GM18520 (cell line): ENCODE data around the gene PLD6.
"Not testable (repeated sequence)": the region's sequence is repeated elsewhere in the genome, so short reads cannot be mapped to it uniquely, and the experiment has no call there.

ENCODE experiments used
- ATAC-seq: cut with Tn5 transposase; IDR thresholded peaks from one replicate; pipeline ENCODE4 v1.9.1; 2021; ENCODE audit not compliant: unreplicated experiment

PLD6 gene

DNA sequence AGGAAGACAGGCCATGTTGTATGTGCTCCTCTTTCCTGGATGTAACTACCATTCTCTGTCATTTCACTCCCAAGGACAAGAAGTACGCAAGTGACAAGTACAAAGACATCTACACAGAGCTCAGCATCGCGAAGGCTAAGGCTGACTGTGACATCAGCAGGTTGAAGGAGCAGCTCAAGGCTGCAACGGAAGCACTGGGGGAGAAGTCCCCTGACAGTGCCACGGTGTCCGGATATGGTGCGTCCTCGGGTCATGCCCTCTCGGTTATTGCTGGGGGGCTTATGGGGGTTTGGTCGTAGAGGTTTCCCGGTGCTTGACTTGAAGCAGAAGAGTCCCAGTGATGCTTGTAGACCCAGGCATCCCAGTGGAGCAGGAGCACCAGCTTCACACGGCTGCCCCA is 29.0 kb downstream of the PLD6 start:
- no peak for ATAC-seq

DNA sequence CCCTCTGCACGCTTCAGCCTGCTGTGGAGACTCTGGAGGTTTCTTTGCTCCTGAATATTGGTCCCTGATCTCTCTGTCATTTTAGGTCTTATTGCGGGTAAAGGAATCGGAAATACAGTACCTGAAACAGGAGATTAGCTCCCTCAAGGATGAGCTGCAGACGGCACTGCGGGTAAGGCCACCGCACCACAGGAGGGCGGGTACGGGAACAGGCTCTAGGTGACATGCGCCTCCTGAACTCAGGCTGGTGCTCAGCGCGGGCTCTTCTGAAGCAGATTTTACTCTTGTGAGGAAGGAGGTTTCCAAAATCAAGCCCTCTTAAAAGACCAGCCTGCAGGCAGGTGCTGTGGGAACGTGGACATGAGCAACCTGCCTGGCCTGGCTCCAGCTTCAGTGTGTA is 29.8 kb downstream of the PLD6 start:
- ATAC-seq: no peak

DNA sequence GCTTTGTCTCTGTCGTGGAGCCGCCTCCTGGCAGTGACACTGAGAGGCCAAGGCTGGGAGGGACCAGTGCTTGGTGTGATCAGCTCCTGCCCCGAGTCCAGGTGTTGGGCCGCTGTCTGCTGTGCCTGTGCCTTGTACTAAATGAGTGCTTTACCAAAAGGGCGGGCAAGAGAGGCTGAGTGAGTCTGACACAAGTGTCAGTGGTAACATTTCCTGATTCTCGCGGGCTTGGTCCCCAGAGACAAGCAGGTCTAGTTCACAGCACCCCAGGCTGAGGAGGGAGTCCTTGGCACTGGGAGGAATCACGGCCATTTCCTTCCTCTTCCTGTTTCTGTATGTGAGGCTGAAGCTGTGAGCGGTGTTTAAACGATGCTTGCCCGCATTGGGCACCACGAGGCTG is 30.2 kb downstream of the PLD6 start:
- ATAC-seq: no peak

DNA sequence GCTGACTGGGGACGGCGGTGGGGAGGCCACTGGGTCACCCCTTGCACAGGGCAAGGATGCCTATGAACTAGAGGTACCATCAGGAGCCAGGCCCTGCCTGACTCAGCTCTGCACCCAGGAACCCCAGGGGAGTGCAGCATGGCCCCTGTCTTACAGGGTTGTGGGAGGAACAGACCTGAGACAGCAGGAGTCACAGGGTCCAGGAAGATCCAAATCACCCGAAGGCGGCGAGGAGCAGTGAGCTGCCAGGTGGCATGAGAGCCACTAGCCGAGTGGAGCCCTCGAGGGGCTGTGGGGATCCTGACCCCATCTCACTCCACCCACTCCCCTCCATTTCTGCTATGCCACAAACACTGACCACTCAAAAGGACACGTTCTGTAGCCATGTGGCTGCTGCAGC is 30.8 kb downstream of the PLD6 start:
- ATAC-seq: no peak

DNA sequence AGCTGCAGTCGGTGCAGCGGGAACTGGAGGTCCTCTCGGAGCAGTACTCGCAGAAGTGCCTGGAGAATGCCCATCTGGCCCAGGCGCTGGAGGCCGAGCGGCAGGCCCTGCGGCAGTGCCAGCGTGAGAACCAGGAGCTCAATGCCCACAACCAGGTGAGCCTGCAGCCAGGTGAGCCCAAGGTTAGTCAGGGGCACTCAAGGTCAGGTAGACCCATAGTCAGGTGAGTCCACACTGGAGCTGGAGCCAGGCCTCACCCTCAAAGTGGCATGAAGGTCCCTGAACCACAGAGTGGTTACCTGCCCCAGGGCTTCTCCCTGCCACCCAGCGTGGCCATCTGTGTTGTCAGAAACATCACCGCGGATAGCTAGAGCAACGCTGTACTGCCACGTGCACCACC is 32.2 kb downstream of the PLD6 start:
- no peak for ATAC-seq

DNA sequence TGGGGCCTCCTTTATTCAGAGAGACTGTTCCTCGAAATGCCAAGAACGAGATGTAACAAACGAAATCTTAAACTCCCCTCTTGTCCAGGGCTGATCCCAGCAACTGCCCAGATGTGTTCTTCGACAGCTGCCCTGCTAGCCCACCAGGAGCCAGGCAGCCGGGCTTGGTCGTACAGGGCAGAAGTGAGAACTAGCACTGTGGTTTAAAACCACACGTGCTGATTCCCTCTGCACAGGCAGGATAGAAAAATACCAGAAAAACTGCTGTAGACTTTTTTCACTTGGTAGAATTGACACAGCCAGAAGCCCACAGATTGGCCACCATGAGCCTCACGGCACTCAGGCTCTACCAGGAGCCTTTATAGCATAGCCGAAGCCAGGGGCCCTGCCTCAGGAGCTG is 33.1 kb downstream of the PLD6 start:
- no peak for ATAC-seq

DNA sequence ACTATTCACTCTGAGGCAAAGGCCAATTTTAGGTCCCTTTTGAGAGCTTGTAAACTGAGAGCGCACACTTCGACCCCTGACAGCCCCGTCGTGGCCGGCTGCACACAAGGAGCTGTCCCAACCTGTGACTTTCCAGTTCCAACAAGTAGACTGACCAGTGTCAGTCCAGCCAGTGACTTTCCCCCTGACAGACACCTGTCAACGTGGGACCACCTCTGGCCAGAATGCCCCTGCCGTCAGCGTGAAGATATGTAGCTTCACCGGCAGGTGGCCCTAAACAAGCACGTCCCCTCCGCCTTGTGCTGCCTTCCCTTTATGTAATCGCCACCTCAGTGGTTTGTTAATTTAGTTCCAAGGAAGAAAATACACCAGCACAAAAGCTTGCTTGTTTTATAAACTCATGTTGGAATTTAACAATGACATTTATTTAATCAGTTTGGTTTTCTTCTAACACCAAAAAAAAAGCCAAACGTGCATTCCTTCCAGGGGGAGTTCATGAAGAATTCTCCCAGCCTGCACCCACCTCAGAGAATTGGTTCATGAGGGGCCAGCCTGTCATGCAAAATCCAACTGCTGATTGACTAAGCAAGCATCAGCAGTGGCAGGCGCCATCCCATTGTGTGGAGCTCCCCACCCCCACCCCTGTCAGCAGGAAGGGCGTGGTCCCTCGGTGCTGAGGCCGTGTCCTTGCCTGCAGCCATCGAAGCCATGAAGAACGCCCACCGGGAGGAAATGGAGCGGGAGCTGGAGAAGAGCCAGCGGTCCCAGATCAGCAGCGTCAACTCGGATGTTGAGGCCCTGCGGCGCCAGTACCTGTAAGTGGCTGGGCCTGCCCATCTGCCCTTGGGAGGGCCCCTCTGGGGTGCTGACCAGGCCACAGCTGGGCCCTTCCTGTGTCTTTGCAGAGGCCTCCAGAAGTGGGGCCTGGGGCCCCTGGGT is 33.9 kb downstream of the PLD6 start:
- ATAC-seq: no peak

DNA sequence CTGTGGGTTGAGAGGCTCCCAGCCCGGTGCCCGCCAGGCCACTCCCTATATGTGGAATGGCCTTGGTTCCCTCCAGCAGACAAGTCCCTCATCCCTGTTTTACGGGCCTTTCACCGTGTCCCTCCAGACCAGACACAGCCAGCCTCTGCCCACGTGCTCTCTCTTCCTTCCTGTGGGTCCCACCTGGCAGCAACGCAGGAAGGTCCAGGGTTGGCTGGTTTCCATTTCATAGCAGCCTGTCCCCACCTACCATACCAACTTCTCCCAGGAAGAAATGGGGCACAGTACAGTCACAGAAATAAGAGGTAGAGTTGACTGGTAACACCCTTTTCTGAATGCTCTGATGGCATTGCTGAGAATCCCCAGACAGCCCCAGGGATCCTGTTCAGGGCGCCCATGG is 34.9 kb downstream of the PLD6 start:
- ATAC-seq: no peak

DNA sequence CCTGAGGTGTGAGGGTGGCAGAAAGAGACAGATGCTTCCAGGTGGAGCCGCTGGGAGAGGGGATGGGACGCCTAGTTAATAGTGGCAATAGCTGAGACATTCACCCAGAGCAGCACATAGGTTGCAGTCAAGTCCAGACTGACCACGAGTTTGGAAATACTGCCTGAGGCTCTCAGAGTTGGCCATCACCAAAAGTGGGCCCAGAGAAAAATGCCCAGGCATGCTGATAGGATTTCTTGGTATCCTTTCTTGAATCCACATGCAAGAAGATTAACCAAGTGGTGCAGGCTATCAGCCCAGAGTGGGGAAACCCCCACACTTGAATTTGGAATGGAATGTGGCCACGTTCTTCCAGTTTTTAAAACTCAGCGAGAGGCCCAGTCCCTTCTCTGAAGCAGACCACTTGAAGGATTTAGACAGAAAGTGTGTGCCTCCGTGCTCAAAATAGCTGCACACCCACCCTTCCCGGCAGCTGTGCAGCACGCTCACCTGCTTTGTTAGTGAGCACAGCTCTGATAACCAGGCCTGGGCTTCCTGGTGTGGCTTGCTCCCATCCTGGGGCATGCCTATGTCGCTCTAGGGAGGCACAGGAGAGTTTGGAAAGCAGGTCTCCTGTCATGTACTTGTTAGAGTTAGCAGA is 35.7 kb downstream of the PLD6 start:
- ATAC-seq: no peak

DNA sequence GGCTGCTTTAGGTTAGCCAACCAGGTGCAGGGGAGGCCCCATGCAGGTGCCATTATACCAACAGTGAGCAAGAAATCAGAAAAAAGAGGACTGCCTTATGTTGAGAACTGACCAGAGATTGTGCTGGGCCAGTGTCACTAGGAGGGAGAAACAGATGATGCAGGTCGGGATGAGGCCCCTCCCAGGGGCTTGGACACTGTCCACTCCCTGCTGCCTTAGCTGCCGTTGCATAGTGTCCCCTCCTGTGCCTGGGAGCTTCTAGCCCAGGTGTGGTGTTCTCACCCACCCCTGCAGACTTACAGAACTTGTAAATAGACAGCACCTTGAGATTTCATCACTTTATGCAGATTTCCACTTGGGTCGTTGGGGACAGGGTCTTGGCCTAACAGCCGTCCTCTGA is 36.7 kb downstream of the PLD6 start:
- ATAC-seq: no peak

DNA sequence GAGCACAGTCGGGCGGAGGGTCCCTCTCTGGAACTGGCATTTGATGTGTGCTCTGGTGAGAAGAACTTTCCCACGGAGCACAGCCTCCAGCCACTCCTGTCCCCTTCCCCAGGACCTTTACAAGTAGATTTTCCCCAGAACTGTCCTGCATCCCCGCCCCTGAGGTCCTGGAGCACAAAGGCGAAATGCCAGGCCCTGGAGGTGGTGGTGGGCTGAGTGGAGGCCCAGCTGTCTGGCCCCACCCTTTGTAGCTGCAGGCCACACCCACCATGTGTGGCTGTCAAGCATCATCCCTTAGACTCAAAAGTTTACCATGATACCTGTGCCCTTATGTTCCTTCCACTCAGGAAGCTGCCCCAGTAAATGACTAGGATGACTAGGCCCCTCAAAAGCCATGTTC is 37.7 kb downstream of the PLD6 start:
- no peak for ATAC-seq

DNA sequence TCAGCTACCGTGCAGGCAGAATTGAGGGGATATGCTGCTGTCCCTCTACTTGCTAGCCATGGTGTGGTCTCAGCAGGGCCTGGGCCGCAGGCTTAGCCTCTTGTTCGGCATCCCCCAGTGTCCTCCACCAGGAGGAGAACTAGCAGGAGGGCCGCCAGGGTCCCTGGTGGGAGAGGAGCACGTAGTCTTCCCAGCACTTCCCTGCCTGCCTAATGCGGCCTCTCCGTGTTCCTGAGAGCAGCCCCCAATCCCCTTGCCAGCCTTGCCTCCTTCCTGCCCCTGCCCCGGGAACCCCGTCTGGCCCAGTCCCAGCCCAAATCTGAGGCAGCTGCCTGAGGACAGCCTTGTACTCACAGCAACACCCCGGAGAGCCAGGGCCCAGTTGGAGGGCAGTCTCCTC is 38.1 kb downstream of the PLD6 start:
- no peak for ATAC-seq

DNA sequence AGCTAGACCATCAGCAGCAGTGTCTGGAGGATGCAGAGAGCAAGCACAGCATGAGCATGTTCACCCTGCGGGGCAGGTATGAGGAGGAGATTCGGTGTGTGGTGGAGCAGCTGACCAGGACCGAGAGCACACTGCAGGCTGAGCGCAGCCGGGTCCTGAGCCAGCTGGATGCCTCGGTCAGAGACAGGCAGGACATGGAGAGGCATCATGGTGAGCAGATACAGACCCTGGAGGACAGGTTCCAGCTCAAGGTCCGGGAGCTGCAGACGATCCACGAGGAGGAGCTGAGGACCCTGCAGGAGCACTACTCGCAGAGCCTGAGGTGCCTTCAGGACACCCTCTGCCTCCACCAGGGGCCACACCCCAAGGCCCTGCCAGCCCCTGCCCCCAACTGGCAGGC is 38.8 kb downstream of the PLD6 start:
- no peak for ATAC-seq

DNA sequence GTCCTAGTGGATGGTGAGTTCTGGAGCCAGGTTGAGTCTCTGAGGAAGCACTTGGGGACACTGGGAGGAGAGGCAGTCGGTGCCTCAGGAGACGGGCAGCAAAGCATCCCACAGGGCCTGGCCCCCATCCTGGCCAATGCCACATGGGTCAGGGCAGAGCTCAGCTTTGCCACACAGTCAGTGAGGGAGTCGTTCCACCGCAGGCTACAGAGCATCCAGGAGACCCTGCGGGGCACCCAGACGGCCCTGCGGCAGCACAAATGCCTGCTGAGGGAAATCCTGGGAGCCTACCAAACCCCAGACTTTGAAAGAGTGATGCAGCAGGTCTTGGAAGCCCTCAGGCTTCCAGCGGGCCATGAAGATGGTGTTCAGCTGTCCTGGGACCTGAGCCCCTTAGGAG is 39.7 kb downstream of the PLD6 start:
- no peak for ATAC-seq

DNA sequence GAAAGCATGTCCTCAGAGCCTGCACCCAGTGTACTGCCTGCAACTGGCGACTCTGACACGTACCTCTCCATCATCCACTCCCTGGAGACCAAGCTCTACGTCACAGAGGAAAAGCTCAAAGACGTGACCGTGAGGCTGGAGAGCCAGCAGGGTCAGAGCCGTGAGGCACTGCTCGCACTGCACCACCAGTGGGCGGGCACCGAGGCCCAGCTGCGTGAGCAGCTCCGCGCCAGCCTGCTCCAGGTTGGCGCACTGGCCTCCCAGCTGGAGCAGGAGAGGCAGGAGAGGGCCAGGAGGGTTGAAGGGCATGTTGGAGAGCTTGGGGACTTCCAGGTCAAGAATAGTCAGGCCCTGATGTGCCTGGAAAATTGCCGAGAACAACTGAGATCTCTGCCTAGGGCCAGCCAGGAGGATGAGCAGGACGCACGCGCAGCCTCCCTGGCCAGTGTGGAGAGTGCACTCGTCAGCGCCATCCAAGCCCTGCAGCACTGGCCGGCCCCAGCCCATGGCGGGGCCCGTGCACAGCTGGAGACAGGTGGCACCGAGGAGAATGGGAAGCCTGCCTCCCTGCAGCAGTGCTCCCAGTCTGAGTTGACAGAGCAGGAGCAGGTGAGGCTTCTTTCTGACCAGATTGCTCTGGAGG is 40.3 kb downstream of the PLD6 start:
- no peak for ATAC-seq

DNA sequence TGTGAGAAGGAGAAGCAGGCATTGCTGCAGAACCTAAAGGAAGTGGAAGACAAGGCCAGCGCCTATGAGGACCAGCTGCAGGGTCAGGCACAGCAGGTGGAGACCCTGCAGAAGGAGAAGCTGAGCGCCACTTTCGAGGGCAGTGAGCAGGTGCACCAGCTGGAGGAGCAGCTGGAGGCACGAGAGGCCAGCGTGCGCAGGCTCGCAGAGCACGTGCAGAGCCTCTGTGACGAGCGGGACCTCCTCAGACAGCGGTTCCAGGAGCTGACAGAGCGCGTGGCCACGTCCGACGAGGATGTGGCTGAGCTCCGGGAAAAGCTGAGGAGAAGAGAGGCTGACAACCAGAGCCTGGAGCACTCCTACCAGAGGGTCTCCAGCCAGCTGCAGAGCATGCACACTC is 41.5 kb downstream of the PLD6 start:
- ATAC-seq: no peak

DNA sequence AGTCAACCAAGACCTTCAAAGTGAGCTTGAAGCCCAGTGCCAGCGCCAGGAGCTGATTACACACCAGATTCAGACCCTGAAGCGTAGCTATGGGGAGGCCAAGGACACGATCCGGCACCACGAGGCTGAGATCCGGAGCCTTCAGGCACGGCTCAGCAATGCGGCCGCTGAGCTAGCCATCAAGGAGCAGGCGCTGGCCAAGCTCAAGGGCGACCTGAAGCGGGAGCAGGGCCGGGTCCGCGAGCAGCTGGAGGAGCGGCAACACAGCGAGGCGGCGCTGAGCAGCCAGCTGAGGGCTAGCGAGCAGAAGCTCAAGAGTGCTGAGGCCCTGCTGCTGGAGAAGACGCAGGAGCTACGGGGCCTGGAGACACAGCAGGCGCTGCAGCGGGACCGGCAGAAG is 42.0 kb downstream of the PLD6 start:
- ATAC-seq: no peak

DNA sequence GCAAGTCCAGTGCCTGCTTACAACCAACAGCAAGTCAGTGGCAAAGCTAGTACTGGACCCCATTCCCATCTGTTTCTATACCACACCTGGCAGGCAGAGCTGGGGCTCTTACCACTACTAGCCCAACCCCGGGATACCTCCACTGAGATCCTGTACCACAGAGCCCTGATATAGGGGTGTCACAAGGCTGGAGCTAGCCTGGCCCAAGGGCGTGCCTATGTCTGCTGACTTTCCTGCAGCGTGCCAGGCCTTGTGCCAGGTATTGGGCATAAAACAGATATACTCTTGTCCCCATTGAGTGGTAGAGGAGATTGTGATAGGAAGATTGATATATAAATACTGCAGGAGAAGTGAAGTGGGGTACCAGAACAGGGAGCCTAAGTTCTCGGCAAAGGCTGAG is 44.4 kb downstream of the PLD6 start:
- ATAC-seq: no peak

DNA sequence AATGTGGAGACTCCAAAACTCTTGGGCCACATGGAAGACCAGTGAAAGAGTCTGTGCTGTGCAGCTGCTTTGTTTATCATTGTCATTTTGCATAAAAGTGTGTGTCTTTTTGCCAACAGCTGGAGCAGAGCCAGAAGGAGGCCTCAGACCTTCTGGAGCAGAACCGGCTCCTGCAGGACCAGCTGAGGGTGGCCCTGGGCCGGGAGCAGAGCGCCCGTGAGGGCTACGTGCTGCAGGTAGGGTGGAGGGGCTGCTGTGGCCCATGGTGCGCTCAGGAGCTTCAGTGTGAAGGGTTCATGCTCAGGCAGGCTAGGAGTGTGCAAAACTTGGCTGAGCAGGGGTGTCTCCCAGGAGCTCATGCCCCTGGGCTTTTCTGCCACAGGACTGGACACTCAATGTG is 45.0 kb downstream of the PLD6 start:
- ATAC-seq: no peak

DNA sequence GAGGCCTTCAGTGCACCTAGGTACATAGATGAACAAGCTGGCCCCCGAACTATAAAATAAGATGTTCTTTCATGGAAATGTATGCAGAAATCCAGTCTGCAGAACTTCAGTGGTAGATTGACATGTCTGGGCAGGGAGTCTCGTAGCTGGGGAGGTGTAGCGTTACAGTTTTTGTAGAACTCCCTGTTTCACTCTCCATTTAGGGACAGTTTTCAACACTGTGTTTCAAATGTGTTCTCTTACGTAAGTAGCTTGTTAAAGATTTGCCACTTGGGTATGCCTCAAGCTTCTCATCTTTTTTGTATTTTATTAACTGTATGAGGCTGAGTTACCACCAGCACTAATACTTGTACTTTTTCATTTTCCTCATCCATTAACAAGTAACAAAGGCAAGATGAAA is 46.6 kb downstream of the PLD6 start:
- ATAC-seq: no peak

DNA sequence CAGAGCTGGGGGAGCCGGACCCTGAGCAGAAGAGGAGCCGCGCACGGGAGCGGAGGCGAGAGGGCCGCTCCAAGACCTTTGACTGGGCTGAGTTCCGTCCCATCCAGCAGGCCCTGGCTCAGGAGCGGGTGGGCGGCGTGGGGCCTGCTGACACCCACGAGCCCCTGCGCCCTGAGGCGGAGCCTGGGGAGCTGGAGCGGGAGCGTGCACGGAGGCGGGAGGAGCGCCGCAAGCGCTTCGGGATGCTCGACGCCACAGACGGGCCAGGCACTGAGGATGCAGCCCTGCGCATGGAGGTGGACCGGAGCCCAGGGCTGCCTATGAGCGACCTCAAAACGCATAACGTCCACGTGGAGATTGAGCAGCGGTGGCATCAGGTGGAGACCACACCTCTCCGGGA is 47.6 kb downstream of the PLD6 start:
- ATAC-seq: not testable (repeated sequence)

DNA sequence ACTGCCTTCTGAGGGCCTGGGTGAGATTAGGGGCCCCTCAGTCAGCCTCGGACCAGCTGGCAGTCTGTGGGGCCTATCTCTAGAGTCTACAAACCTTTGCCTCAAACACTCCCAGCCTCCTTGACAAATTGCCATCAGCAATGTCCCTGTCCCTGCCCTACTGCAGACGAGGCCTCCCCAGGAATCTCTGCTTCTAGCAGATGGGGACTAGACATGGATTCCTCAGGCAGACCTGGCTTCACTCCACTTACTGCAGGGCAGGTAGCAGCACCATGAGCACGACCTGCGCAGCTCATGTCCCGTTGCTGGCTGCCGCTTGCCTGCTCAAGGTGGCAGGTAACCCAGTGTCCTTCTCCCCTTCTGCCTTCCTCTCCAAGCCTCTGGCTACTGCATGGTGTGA is 49.1 kb downstream of the PLD6 start:
- no peak for ATAC-seq
